ENCODE results near the gene LETM1.

The LETM1 gene

GRCh38 chr4:1806596-1807331 lies 49.2 kb downstream of the LETM1 start:
- Histone ChIP-seq H3K79me2 (ENCODE audit: control insufficient read depth, insufficient read depth, low read length, unreplicated experiment) (no peaks in the 10 kb centered on the region), H2AFZ (ENCODE audit: low read length, unreplicated experiment) (no peak overlapping the region), H3K27ac (ENCODE audit: low read depth, low read length) (no peak overlapping the region), H3K27me3 (ENCODE audit: insufficient read depth, low read length) (no peaks in the 10 kb centered on the region), H3K36me3 (ENCODE audit: insufficient read depth, low read length) (no peaks in the 10 kb centered on the region), H3K4me1 (ENCODE audit: control insufficient read depth, insufficient read depth, low read length, unreplicated experiment) (no peaks in the 10 kb centered on the region), H3K4me3 (ENCODE audit: low read depth, low read length) (no peak overlapping the region)

DNA sequence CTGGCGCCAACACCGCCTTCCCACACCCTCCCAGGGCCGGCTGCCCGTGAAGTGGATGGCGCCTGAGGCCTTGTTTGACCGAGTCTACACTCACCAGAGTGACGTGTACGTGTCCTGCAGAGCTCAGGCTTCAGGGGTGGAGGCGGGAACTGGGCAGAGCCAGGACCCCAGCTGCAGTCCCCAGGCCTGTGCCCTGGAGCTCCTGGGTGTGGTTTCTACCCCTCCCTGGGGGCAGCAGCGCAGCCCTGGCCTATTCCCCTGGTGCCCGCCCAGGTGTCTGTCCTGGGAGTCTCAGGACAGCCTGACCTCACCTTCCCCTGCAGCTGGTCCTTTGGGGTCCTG lies 49.8 kb downstream of the LETM1 start:
- Histone ChIP-seq H3K4me3 (ENCODE audit: low read depth, low read length) (no peak overlapping the region), H3K27me3 (ENCODE audit: insufficient read depth, low read length) (no peaks in the 10 kb centered on the region), H3K4me1 (ENCODE audit: control insufficient read depth, insufficient read depth, low read length, unreplicated experiment) (no peaks in the 10 kb centered on the region), H3K36me3 (ENCODE audit: insufficient read depth, low read length) (no peaks in the 10 kb centered on the region), H3K27ac (ENCODE audit: low read depth, low read length) (no peak overlapping the region), H3K79me2 (ENCODE audit: control insufficient read depth, insufficient read depth, low read length, unreplicated experiment) (no peaks in the 10 kb centered on the region), H2AFZ (ENCODE audit: low read length, unreplicated experiment) (no peak overlapping the region)

DNA sequence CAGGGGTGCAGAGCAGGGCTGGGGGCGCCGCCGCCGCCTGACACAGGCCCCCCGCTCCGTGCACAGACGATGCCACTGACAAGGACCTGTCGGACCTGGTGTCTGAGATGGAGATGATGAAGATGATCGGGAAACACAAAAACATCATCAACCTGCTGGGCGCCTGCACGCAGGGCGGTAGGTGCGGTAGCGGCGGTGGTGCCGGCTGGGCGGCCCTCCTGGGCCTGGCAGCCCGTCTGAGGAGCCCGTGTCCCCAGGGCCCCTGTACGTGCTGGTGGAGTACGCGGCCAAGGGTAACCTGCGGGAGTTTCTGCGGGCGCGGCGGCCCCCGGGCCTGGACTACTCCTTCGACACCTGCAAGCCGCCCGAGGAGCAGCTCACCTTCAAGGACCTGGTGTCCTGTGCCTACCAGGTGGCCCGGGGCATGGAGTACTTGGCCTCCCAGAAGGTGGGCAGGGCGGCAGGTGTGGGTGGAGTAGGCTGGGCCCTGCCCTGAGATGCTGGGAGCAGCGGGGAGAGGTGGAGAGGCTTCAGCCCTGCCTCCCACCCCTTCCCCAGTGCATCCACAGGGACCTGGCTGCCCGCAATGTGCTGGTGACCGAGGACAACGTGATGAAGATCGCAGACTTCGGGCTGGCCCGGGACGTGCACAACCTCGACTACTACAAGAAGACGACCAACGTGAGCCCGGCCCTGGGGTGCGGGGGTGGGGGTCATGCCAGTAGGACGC lies 50.3 kb downstream of the LETM1 start:
- H2AFZ ChIP-seq (ENCODE audit: low read length, unreplicated experiment), result no peak overlapping the region
- H3K79me2 ChIP-seq (ENCODE audit: control insufficient read depth, insufficient read depth, low read length, unreplicated experiment), result no peaks in the 10 kb centered on the region
- H3K4me1 ChIP-seq (ENCODE audit: control insufficient read depth, insufficient read depth, low read length, unreplicated experiment), result no peaks in the 10 kb centered on the region
- no peak overlapping the region for H3K4me3 ChIP-seq (ENCODE audit: low read depth, low read length)
- no peaks in the 10 kb centered on the region for H3K27me3 ChIP-seq (ENCODE audit: insufficient read depth, low read length)
- no peaks in the 10 kb centered on the region for H3K36me3 ChIP-seq (ENCODE audit: insufficient read depth, low read length)
- H3K27ac ChIP-seq (ENCODE audit: low read depth, low read length), result no peak overlapping the region

DNA sequence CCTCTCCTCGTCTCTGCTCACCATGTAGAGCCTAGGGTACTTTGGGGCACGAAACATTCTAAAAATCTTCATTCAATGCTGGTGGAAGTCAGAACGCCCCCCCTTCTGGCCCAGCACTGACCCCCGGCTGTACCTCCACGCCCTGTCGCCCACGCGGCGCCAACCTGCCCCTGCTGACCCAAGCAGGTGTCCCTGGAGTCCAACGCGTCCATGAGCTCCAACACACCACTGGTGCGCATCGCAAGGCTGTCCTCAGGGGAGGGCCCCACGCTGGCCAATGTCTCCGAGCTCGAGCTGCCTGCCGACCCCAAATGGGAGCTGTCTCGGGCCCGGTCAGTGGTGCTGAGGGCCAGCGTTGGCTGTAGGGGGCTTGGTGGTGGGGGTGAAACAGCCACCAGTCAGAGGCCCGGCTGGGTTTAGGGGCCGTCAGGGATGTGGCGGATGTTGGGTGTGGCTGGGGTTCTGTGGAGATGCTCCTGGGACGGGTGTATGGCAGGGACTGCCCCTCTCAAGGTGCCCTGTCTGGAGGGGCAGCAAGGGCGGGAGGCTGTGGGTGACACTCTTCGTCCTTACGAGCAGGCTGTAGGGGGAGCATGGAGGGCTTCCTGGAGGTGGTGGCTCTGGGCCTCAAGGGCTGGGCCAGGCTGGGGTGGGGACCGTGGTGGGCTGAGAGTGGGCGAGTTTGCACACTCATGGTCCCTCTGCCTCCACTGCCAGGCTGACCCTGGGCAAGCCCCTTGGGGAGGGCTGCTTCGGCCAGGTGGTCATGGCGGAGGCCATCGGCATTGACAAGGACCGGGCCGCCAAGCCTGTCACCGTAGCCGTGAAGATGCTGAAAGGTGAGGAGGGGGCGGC lies 51.1 kb downstream of the LETM1 start:
- H3K4me1 ChIP-seq (ENCODE audit: control insufficient read depth, insufficient read depth, low read length, unreplicated experiment), result no peaks in the 10 kb centered on the region
- H3K36me3 ChIP-seq (ENCODE audit: insufficient read depth, low read length), result no peaks in the 10 kb centered on the region
- no peaks in the 10 kb centered on the region for H3K79me2 ChIP-seq (ENCODE audit: control insufficient read depth, insufficient read depth, low read length, unreplicated experiment)
- H3K4me3 ChIP-seq (ENCODE audit: low read depth, low read length), result no peak overlapping the region
- H2AFZ ChIP-seq (ENCODE audit: low read length, unreplicated experiment), result no peak overlapping the region
- H3K27me3 ChIP-seq (ENCODE audit: insufficient read depth, low read length), result no peaks in the 10 kb centered on the region
- no peak overlapping the region for H3K27ac ChIP-seq (ENCODE audit: low read depth, low read length)

GRCh38 chr4:1803523-1804423 lies 52.2 kb downstream of the LETM1 start:
- Histone ChIP-seq H3K27ac (ENCODE audit: low read depth, low read length) (no peak overlapping the region), H3K27me3 (ENCODE audit: insufficient read depth, low read length) (no peaks in the 10 kb centered on the region), H3K79me2 (ENCODE audit: control insufficient read depth, insufficient read depth, low read length, unreplicated experiment) (no peaks in the 10 kb centered on the region), H3K36me3 (ENCODE audit: insufficient read depth, low read length) (no peaks in the 10 kb centered on the region), H2AFZ (ENCODE audit: low read length, unreplicated experiment) (no peak overlapping the region), H3K4me1 (ENCODE audit: control insufficient read depth, insufficient read depth, low read length, unreplicated experiment) (no peaks in the 10 kb centered on the region), H3K4me3 (ENCODE audit: low read depth, low read length) (no peak overlapping the region)

DNA sequence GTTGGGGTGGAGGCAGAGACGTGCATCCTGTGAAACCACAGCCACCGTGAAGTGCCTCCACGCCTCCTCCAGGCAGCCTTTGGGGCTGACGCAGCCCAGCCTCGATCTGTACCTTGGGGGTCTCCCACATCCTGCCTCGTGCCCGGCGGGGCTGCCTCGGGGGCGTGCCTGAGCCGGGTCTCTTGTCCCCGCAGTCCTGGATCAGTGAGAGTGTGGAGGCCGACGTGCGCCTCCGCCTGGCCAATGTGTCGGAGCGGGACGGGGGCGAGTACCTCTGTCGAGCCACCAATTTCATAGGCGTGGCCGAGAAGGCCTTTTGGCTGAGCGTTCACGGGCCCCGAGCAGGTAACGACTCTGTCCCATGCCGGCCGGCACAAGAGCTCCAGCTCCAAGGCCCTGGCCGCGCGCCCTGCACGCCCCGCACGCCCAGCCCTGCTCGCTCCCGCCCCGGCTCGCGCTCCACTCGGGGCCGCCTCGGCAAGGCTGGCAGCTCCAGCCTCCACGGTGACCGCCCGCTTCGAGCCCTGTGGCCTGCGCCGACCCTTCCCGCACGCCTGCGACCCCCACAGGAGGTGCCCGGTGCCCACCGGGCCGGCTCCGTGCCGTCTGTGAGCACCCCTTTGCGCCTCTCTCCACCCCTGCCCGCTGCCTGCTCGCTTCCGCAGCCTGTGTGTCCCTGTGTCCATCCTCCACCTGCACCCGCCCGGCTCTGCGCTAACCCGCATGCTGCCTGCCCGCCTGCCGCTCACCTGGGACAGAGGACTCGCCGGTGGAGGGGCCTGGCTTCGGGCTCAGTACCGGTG lies 53.0 kb downstream of the LETM1 start:
- H3K27ac ChIP-seq (ENCODE audit: low read depth, low read length), result no peak overlapping the region
- no peaks in the 10 kb centered on the region for H3K4me1 ChIP-seq (ENCODE audit: control insufficient read depth, insufficient read depth, low read length, unreplicated experiment)
- H2AFZ ChIP-seq (ENCODE audit: low read length, unreplicated experiment), result no peak overlapping the region
- no peak overlapping the region for H3K4me3 ChIP-seq (ENCODE audit: low read depth, low read length)
- no peaks in the 10 kb centered on the region for H3K36me3 ChIP-seq (ENCODE audit: insufficient read depth, low read length)
- H3K27me3 ChIP-seq (ENCODE audit: insufficient read depth, low read length), result no peaks in the 10 kb centered on the region
- no peaks in the 10 kb centered on the region for H3K79me2 ChIP-seq (ENCODE audit: control insufficient read depth, insufficient read depth, low read length, unreplicated experiment)

DNA sequence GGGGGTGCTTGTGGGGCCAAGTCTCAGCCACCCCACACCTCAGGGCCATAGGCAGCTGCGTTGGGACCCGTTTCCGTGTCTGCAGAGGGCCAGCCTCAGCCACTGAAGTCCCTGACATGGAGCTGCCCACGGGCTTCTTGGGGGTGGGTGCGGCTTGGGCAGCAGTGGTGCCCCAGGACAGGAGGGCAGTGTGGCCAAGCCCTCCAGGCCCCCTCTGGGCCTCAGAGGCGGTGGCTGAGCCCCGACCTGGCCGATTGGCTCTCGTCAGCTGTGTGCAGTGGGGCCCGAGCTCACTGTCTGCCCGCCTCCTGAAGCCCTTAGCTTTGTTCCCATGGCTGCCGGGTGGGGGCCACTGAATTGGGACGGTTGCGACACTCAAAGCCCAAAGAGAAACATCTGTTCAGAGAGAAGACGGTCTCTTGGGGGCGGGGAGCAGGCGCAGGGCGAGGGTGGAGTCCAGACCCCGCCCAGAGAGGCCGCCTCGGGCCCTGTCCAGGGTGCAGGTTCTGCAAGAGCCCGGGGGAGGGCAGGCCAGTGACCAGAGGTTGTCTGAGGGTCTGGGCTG lies 53.7 kb downstream of the LETM1 start:
- H2AFZ ChIP-seq (ENCODE audit: low read length, unreplicated experiment), result no peak overlapping the region
- H3K36me3 ChIP-seq (ENCODE audit: insufficient read depth, low read length), result no peaks in the 10 kb centered on the region
- H3K4me1 ChIP-seq (ENCODE audit: control insufficient read depth, insufficient read depth, low read length, unreplicated experiment), result no peaks in the 10 kb centered on the region
- no peaks in the 10 kb centered on the region for H3K79me2 ChIP-seq (ENCODE audit: control insufficient read depth, insufficient read depth, low read length, unreplicated experiment)
- no peaks in the 10 kb centered on the region for H3K27me3 ChIP-seq (ENCODE audit: insufficient read depth, low read length)
- H3K4me3 ChIP-seq (ENCODE audit: low read depth, low read length), result no peak overlapping the region
- H3K27ac ChIP-seq (ENCODE audit: low read depth, low read length), result no peak overlapping the region

DNA sequence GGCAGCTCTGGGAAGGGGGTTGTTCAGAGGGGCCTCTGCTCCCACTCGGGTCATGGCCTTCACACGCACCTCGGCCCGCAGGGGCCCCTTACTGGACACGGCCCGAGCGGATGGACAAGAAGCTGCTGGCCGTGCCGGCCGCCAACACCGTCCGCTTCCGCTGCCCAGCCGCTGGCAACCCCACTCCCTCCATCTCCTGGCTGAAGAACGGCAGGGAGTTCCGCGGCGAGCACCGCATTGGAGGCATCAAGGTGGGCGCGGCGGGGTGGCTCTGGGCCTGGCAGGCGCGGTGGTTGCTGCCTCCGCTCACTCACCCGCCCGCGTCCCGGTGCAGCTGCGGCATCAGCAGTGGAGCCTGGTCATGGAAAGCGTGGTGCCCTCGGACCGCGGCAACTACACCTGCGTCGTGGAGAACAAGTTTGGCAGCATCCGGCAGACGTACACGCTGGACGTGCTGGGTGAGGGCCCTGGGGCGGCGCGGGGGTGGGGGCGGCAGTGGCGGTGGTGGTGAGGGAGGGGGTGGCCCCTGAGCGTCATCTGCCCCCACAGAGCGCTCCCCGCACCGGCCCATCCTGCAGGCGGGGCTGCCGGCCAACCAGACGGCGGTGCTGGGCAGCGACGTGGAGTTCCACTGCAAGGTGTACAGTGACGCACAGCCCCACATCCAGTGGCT lies 54.5 kb downstream of the LETM1 start:
- no peaks in the 10 kb centered on the region for H3K79me2 ChIP-seq (ENCODE audit: control insufficient read depth, insufficient read depth, low read length, unreplicated experiment)
- H3K36me3 ChIP-seq (ENCODE audit: insufficient read depth, low read length), result no peaks in the 10 kb centered on the region
- no peak overlapping the region for H3K27ac ChIP-seq (ENCODE audit: low read depth, low read length)
- H3K4me1 ChIP-seq (ENCODE audit: control insufficient read depth, insufficient read depth, low read length, unreplicated experiment), result no peaks in the 10 kb centered on the region
- H3K4me3 ChIP-seq (ENCODE audit: low read depth, low read length), result no peak overlapping the region
- H2AFZ ChIP-seq (ENCODE audit: low read length, unreplicated experiment), result no peak overlapping the region
- no peaks in the 10 kb centered on the region; the same call in 1 of the 2 replicates for H3K27me3 ChIP-seq (ENCODE audit: insufficient read depth, low read length)

- Histone ChIP-seq H3K36me3 (ENCODE audit: insufficient read depth, low read length) (no peaks in the 10 kb centered on the region), H3K79me2 (ENCODE audit: control insufficient read depth, insufficient read depth, low read length, unreplicated experiment) (no peaks in the 10 kb centered on the region), H3K4me1 (ENCODE audit: control insufficient read depth, insufficient read depth, low read length, unreplicated experiment) (no peaks in the 10 kb centered on the region), H2AFZ (ENCODE audit: low read length, unreplicated experiment) (no peak overlapping the region), H3K27me3 (ENCODE audit: insufficient read depth, low read length) (peaks cover 2% of the 10 kb centered on the region), H3K4me3 (ENCODE audit: low read depth, low read length) (no peak overlapping the region), H3K27ac (ENCODE audit: low read depth, low read length) (no peak overlapping the region)
Measured at GRCh38 chr4:1800805-1801204, 55.2 kb downstream of the LETM1 start.
